GM13976 (cell line): ENCODE data around the gene CACNB2.

Experiments used
- DNase-seq: peaks from one replicate; pipeline ENCODE4 v3.0.0; 2012; ENCODE audit warnings: low spot score
- CTCF ChIP-seq: IDR thresholded peaks from 2 replicates; pipeline ENCODE4 v1.5.1; 2012; ENCODE audit warnings: borderline replicate concordance, mild to moderate bottlenecking; ENCODE audit not compliant: insufficient read depth; ENCODE audit errors: extremely low read depth, missing control alignments, control extremely low read depth
- in situ Hi-C: fragments of 300-500 bp; cut with MboI; formaldehyde crosslinking; loops from one replicate; pipeline ENCODE4 v1.12.0; 2022; ENCODE audit warnings: low sequenced_read_pairs, mixed read lengths, inconsistent platforms; ENCODE audit not compliant: unreplicated experiment

CACNB2 gene

GRCh38 chr10:18523858-18524257, 383.6 kb downstream of the CACNB2 start:
- in situ Hi-C loops: no loop called here
- TF ChIP-seq CTCF: no peak
- DNase-seq: no peak

- in situ Hi-C loops: no loop called here
- TF ChIP-seq CTCF: no peak
- no peak for DNase-seq
These were observed 387.5 kb downstream of the CACNB2 start for GRCh38 chr10:18527687-18528086.

GRCh38 chr10:18528292-18528691, 388.1 kb downstream of the CACNB2 start:
- in situ Hi-C loops: no loop called here
- no peak for DNase-seq
- no peak for TF ChIP-seq CTCF

GRCh38 chr10:18532881-18533535, 392.8 kb downstream of the CACNB2 start:
- DNase-seq: no peak
- in situ Hi-C loops: no loop called here
- no peak for TF ChIP-seq CTCF

- no peak for TF ChIP-seq CTCF
- no peak for DNase-seq
- in situ Hi-C loops: no loop called here
These were observed 393.7 kb downstream of the CACNB2 start for GRCh38 chr10:18533896-18534295.

- in situ Hi-C loops: no loop called here
- TF ChIP-seq CTCF: no peak
These were observed 399.1 kb downstream of the CACNB2 start for GRCh38 chr10:18539335-18539734.

More at GRCh38 chr10:18539335-18539734, 399.1 kb downstream of the CACNB2 start:
- peak; percentile 0 for DNase-seq
